WTC11 (cell line): ENCODE results near the gene AVEN. TPM values are rescaled to one million over a fixed set of nuclear protein-coding genes. Genes with fewer than 3 reads are reported as not detected.

Experiments
- ATAC-seq: fragments of 200-7000 bp; cut with Tn5 transposase; 2 replicates; pipeline ENCODE4 v1.10.0; 2021; ENCODE audit warnings: mild to moderate bottlenecking, moderate library complexity
- CTCF ChIA-PET: fragments of 300-600 bp; sonication (Branson Sonifier 250); formaldehyde crosslinking; loops from one replicate; lab custom pipeline; 2021; ENCODE audit warnings: antibody characterized with exemption; lab: Charles Lee
- POLR2A ChIA-PET: fragments of 350-600 bp; sonication (Branson Sonifier 250); formaldehyde crosslinking; loops from one replicate; lab custom pipeline; 2021; ENCODE audit warnings: antibody characterized with exemption; lab: Charles Lee
- DNase-seq: peaks from one replicate; pipeline ENCODE4 v3.0.0; 2021; ENCODE audit warnings: low spot score
- H3K27ac Mint-ChIP-seq: 2 replicates; pipeline ENCODE4 v1.8.0; 2021; ENCODE audit warnings: mixed read lengths
- H3K27me3 Mint-ChIP-seq: 2 replicates; pipeline ENCODE4 v1.8.0; 2021; ENCODE audit warnings: low read depth, mild to moderate bottlenecking, moderate library complexity, mixed read lengths
- H3K36me3 Mint-ChIP-seq: 2 replicates; pipeline ENCODE4 v1.8.0; 2021; ENCODE audit warnings: mixed read lengths
- H3K4me1 Mint-ChIP-seq: 2 replicates; pipeline ENCODE4 v1.8.0; 2022; ENCODE audit warnings: mixed read lengths
- H3K4me3 Mint-ChIP-seq: 2 replicates; pipeline ENCODE4 v1.8.0; 2021; ENCODE audit warnings: mild to moderate bottlenecking, moderate library complexity, mixed read lengths
- H3K9me3 Mint-ChIP-seq: 2 replicates; pipeline ENCODE4 v1.8.0; 2021; ENCODE audit warnings: mixed read lengths
- CREM ChIP-seq: sonication (generic); formaldehyde crosslinking; IDR thresholded peaks from 2 replicates; pipeline ENCODE4 v1.8.1; 2022; ENCODE audit warnings: mild to moderate bottlenecking, missing genetic modification reagents, moderate library complexity
- ELF4 ChIP-seq: sonication (generic); formaldehyde crosslinking; IDR thresholded peaks from 2 replicates; pipeline ENCODE4 v1.8.1; 2022; ENCODE audit warnings: low read depth, mild to moderate bottlenecking, moderate library complexity, missing genetic modification reagents
- EMX1 ChIP-seq: fragments of 250-450 bp; sonication (Bioruptor Pico); IDR thresholded peaks from 2 replicates; pipeline ENCODE4 v1.8.0; 2021; ENCODE audit warnings: mild to moderate bottlenecking
- HMGA2 ChIP-seq: fragments of 250-450 bp; sonication (Bioruptor Pico); IDR thresholded peaks from 2 replicates; pipeline ENCODE4 v1.4.0; 2021; ENCODE audit warnings: mild to moderate bottlenecking, moderate library complexity
- JAZF1 ChIP-seq: fragments of 250-450 bp; sonication (Bioruptor Pico); IDR thresholded peaks from 2 replicates; pipeline ENCODE4 v1.9.0; 2021; ENCODE audit warnings: moderate library complexity, mild to moderate bottlenecking, inconsistent platforms
- MXD4 ChIP-seq: fragments of 250-450 bp; sonication (Bioruptor Pico); IDR thresholded peaks from 2 replicates; pipeline ENCODE4 v1.8.0; 2021; ENCODE audit warnings: mild to moderate bottlenecking, moderate library complexity, borderline replicate concordance
- NR1H2 ChIP-seq: sonication (generic); formaldehyde crosslinking; IDR thresholded peaks from 2 replicates; pipeline ENCODE4 v1.9.0; 2021; ENCODE audit warnings: mild to moderate bottlenecking, moderate library complexity, missing genetic modification reagents
- NR2C2 ChIP-seq: sonication (generic); formaldehyde crosslinking; IDR thresholded peaks from 2 replicates; pipeline ENCODE4 v1.8.0; 2022; ENCODE audit warnings: mild to moderate bottlenecking, missing genetic modification reagents
- NR3C1 ChIP-seq: sonication (generic); formaldehyde crosslinking; conservative IDR thresholded peaks from 2 replicates; pipeline ENCODE4 v1.8.1; 2023; ENCODE audit warnings: low read depth, mild to moderate bottlenecking, missing genetic modification reagents
- OVOL2 ChIP-seq: fragments of 250-450 bp; sonication (Bioruptor Pico); IDR thresholded peaks from 2 replicates; pipeline ENCODE4 v1.9.0; 2021; ENCODE audit warnings: mild to moderate bottlenecking, borderline replicate concordance
- PRRX2 ChIP-seq: fragments of 250-450 bp; sonication (Bioruptor Pico); IDR thresholded peaks from 2 replicates; pipeline ENCODE4 v1.8.0; 2021; ENCODE audit warnings: mild to moderate bottlenecking
- RORB ChIP-seq: fragments of 250-450 bp; sonication (Bioruptor Pico); IDR thresholded peaks from 2 replicates; pipeline ENCODE4 v1.9.0; 2021; ENCODE audit warnings: mild to moderate bottlenecking
- ZNF121 ChIP-seq: sonication (generic); formaldehyde crosslinking; IDR thresholded peaks from 2 replicates; pipeline ENCODE4 v1.8.0; 2023; ENCODE audit warnings: missing genetic modification reagents
- ZNF416 ChIP-seq: fragments of 250-450 bp; sonication (Bioruptor Pico); IDR thresholded peaks from 2 replicates; pipeline ENCODE4 v1.9.0; 2021; ENCODE audit warnings: mild to moderate bottlenecking, inconsistent platforms
- total RNA-seq: library from RNA; stranded (reverse); gene quantifications from 3 replicates; pipeline ENCODE4 v1.2.3, GENCODE V29; 2021
- TF ChIP-seq, protein P1 (sequence below): fragments of 250-450 bp; sonication (Bioruptor Pico); IDR thresholded peaks from 2 replicates; pipeline ENCODE4 v1.8.0; 2021; ENCODE audit warnings: mild to moderate bottlenecking
- TF ChIP-seq, protein P2 (sequence below): sonication (generic); formaldehyde crosslinking; conservative IDR thresholded peaks from 2 replicates; pipeline ENCODE4 v1.8.1; 2023; ENCODE audit warnings: mild to moderate bottlenecking, low read depth, missing genetic modification reagents, moderate library complexity
- TF ChIP-seq, protein P3 (sequence below): sonication (generic); formaldehyde crosslinking; IDR thresholded peaks from 2 replicates; pipeline ENCODE4 v1.8.1; 2022; ENCODE audit warnings: mild to moderate bottlenecking, moderate library complexity, missing genetic modification reagents
- TF ChIP-seq, protein P4 (sequence below): sonication (generic); formaldehyde crosslinking; IDR thresholded peaks from 2 replicates; pipeline ENCODE4 v1.8.1; 2023; ENCODE audit warnings: mild to moderate bottlenecking, missing genetic modification reagents, moderate library complexity
- TF ChIP-seq, protein P5 (sequence below): fragments of 250-450 bp; sonication (Bioruptor Pico); IDR thresholded peaks from 2 replicates; pipeline ENCODE4 v2.1.2; 2022; ENCODE audit warnings: mild to moderate bottlenecking, moderate library complexity
- TF ChIP-seq, protein P6 (sequence below): fragments of 200-600 bp; IDR thresholded peaks from 2 replicates; pipeline ENCODE4 v1.8.0; 2022; ENCODE audit warnings: antibody characterized with exemption
- TF ChIP-seq, protein P7 (sequence below): sonication (generic); formaldehyde crosslinking; IDR thresholded peaks from 2 replicates; pipeline ENCODE4 v1.8.1; 2022; ENCODE audit warnings: missing genetic modification reagents, borderline replicate concordance
- TF ChIP-seq, protein P8 (sequence below): sonication (generic); formaldehyde crosslinking; IDR thresholded peaks from 2 replicates; pipeline ENCODE4 v1.8.1; 2022; ENCODE audit warnings: low read depth, mild to moderate bottlenecking, moderate library complexity, missing genetic modification reagents, borderline replicate concordance

The AVEN gene
- total RNA-seq, 1 experiment from 2014 or later = 12.4 TPM

DNA sequence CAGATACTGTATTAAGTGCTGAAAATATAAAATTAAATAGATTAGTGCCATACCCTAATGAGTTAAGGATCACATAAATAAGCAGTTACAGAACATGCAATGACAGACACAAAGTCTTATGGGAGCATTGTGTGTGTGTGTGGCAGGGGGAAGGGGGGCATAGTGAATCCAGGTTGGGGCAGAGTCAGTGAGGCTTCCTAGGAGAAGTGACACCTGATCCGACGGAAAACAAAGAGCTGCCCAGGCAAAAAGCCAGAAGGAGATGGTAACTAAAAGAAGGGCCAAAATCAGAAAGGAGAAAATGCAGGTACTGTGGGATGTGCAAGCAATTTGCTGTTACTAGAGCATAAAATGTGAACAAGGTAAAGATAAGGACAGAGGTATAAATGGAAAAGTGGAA lies 150.8 kb downstream of the AVEN start (continued):
- TF ChIP-seq, protein P1, sequence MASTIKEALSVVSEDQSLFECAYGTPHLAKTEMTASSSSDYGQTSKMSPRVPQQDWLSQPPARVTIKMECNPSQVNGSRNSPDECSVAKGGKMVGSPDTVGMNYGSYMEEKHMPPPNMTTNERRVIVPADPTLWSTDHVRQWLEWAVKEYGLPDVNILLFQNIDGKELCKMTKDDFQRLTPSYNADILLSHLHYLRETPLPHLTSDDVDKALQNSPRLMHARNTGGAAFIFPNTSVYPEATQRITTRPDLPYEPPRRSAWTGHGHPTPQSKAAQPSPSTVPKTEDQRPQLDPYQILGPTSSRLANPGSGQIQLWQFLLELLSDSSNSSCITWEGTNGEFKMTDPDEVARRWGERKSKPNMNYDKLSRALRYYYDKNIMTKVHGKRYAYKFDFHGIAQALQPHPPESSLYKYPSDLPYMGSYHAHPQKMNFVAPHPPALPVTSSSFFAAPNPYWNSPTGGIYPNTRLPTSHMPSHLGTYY = no peak
- TF ChIP-seq JAZF1 (CRISPR knock-in tag) (no peak), ZNF416 (CRISPR knock-in tag) (no peak), PRRX2 (CRISPR knock-in tag) (no peak)

DNA sequence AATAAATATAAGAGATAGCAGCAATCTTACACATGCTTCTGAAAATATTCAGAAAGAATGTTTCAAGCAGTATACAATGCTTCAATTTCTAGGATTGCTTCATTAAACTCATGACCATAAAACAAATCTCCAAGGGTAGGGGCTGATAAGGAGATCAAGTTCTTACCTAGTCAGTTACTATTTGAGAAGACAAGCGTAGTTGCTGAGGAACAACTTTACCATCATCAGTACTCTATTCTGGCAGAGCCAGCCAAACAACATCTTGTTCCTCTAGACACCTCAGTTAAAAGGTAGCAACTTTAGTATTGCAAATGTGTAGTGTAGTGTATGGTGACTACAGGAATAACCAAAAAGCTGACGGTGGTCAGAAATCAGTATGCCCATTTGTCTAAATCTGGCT lies 156.1 kb downstream of the AVEN start:
- TF ChIP-seq ZNF121 (CRISPR knock-in tag) (no peak), RORB (CRISPR knock-in tag) (no peak), NR3C1 (CRISPR knock-in tag) (no peak), CREM (CRISPR knock-in tag) (no peak), HMGA2 (CRISPR knock-in tag) (no peak), ELF4 (no peak), MXD4 (no peak), NR1H2 (no peak), NR2C2 (CRISPR knock-in tag) (no peak), OVOL2 (no peak), EMX1 (CRISPR knock-in tag) (no peak)
- TF ChIP-seq, protein P2, sequence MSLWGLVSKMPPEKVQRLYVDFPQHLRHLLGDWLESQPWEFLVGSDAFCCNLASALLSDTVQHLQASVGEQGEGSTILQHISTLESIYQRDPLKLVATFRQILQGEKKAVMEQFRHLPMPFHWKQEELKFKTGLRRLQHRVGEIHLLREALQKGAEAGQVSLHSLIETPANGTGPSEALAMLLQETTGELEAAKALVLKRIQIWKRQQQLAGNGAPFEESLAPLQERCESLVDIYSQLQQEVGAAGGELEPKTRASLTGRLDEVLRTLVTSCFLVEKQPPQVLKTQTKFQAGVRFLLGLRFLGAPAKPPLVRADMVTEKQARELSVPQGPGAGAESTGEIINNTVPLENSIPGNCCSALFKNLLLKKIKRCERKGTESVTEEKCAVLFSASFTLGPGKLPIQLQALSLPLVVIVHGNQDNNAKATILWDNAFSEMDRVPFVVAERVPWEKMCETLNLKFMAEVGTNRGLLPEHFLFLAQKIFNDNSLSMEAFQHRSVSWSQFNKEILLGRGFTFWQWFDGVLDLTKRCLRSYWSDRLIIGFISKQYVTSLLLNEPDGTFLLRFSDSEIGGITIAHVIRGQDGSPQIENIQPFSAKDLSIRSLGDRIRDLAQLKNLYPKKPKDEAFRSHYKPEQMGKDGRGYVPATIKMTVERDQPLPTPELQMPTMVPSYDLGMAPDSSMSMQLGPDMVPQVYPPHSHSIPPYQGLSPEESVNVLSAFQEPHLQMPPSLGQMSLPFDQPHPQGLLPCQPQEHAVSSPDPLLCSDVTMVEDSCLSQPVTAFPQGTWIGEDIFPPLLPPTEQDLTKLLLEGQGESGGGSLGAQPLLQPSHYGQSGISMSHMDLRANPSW (CRISPR knock-in tag) = no peak
- TF ChIP-seq, protein P3, sequence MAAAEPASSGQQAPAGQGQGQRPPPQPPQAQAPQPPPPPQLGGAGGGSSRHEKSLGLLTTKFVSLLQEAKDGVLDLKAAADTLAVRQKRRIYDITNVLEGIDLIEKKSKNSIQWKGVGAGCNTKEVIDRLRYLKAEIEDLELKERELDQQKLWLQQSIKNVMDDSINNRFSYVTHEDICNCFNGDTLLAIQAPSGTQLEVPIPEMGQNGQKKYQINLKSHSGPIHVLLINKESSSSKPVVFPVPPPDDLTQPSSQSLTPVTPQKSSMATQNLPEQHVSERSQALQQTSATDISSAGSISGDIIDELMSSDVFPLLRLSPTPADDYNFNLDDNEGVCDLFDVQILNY = no peak
- TF ChIP-seq, protein P4, sequence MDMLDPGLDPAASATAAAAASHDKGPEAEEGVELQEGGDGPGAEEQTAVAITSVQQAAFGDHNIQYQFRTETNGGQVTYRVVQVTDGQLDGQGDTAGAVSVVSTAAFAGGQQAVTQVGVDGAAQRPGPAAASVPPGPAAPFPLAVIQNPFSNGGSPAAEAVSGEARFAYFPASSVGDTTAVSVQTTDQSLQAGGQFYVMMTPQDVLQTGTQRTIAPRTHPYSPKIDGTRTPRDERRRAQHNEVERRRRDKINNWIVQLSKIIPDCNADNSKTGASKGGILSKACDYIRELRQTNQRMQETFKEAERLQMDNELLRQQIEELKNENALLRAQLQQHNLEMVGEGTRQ = no peak
- TF ChIP-seq, protein P5, sequence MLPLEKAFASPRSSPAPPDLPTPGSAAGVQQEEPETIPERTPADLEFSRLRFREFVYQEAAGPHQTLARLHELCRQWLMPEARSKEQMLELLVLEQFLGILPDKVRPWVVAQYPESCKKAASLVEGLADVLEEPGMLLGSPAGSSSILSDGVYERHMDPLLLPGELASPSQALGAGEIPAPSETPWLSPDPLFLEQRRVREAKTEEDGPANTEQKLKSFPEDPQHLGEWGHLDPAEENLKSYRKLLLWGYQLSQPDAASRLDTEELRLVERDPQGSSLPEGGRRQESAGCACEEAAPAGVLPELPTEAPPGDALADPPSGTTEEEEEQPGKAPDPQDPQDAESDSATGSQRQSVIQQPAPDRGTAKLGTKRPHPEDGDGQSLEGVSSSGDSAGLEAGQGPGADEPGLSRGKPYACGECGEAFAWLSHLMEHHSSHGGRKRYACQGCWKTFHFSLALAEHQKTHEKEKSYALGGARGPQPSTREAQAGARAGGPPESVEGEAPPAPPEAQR (CRISPR knock-in tag) = no peak
- TF ChIP-seq, protein P6, sequence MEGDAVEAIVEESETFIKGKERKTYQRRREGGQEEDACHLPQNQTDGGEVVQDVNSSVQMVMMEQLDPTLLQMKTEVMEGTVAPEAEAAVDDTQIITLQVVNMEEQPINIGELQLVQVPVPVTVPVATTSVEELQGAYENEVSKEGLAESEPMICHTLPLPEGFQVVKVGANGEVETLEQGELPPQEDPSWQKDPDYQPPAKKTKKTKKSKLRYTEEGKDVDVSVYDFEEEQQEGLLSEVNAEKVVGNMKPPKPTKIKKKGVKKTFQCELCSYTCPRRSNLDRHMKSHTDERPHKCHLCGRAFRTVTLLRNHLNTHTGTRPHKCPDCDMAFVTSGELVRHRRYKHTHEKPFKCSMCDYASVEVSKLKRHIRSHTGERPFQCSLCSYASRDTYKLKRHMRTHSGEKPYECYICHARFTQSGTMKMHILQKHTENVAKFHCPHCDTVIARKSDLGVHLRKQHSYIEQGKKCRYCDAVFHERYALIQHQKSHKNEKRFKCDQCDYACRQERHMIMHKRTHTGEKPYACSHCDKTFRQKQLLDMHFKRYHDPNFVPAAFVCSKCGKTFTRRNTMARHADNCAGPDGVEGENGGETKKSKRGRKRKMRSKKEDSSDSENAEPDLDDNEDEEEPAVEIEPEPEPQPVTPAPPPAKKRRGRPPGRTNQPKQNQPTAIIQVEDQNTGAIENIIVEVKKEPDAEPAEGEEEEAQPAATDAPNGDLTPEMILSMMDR = no peak
- TF ChIP-seq, protein P7, sequence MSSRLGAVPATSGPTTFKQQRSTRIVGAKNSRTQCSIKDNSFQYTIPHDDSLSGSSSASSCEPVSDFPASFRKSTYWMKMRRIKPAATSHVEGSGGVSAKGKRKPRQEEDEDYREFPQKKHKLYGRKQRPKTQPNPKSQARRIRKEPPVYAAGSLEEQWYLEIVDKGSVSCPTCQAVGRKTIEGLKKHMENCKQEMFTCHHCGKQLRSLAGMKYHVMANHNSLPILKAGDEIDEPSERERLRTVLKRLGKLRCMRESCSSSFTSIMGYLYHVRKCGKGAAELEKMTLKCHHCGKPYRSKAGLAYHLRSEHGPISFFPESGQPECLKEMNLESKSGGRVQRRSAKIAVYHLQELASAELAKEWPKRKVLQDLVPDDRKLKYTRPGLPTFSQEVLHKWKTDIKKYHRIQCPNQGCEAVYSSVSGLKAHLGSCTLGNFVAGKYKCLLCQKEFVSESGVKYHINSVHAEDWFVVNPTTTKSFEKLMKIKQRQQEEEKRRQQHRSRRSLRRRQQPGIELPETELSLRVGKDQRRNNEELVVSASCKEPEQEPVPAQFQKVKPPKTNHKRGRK (CRISPR knock-in tag) = no peak
- TF ChIP-seq, protein P8, sequence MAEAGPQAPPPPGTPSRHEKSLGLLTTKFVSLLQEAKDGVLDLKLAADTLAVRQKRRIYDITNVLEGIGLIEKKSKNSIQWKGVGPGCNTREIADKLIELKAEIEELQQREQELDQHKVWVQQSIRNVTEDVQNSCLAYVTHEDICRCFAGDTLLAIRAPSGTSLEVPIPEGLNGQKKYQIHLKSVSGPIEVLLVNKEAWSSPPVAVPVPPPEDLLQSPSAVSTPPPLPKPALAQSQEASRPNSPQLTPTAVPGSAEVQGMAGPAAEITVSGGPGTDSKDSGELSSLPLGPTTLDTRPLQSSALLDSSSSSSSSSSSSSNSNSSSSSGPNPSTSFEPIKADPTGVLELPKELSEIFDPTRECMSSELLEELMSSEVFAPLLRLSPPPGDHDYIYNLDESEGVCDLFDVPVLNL (CRISPR knock-in tag) = no peak
- TF ChIP-seq, all 79 proteins: peak for 0
- DNase-seq = no peak
- Mint-ChIP-seq H3K9me3 (peaks cover 13% of the 10 kb centered on the region), H3K27ac (no peak overlapping the region), H3K27me3 (no peaks in the 10 kb centered on the region), H3K36me3 (0 out of 2 replicates have a peak, but pooled peaks cover 5% of the 10 kb centered on the region), H3K4me3 (no peak overlapping the region), H3K4me1 (peaks cover 7% of the 10 kb centered on the region)
- no peak for ATAC-seq
- ChIA-PET CTCF (no interaction called here), POLR2A (no interaction called here)
